GM19372 (cell line): ENCODE measurements around the gene DHX29.
A peak's percentile ranks its signal among the peaks of the same experiment; 100 is the strongest.

Experiments
- ATAC-seq: cut with Tn5 transposase; IDR thresholded peaks from one replicate; pipeline ENCODE4 v1.9.1; 2021; ENCODE audit warnings: mild to moderate bottlenecking, low read depth, moderate library complexity; ENCODE audit not compliant: unreplicated experiment

The DHX29 gene

DNA sequence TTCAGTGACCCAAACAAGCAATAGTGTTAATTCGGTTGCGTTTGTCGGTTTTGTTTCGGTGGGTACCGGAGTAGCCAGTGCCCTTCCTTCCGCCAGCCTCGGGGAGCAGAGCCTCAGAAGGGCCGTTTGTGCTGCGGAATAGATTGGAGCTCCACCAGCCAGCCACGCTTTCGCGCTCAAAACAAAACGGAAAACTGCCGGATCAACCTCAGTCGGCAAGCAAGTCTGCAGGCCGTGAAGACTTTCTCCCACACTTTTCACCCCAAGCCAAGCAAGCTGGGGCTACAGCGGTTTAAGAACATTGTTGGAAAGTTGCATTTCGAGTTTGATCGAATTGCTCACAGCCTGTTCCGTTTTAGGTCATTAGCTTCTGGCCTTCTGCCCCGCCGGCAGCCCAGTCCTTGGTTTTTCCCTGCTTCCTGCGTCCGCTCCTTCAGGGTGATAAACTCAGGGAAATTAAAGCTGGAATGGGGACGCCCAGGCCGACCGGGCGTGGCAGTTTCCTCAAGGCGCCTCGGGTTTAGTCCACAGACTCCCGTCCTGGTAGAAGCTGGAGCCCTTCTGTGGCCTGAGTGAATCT lies 73.3 kb downstream of the DHX29 start:
- ATAC-seq: no peak

DNA sequence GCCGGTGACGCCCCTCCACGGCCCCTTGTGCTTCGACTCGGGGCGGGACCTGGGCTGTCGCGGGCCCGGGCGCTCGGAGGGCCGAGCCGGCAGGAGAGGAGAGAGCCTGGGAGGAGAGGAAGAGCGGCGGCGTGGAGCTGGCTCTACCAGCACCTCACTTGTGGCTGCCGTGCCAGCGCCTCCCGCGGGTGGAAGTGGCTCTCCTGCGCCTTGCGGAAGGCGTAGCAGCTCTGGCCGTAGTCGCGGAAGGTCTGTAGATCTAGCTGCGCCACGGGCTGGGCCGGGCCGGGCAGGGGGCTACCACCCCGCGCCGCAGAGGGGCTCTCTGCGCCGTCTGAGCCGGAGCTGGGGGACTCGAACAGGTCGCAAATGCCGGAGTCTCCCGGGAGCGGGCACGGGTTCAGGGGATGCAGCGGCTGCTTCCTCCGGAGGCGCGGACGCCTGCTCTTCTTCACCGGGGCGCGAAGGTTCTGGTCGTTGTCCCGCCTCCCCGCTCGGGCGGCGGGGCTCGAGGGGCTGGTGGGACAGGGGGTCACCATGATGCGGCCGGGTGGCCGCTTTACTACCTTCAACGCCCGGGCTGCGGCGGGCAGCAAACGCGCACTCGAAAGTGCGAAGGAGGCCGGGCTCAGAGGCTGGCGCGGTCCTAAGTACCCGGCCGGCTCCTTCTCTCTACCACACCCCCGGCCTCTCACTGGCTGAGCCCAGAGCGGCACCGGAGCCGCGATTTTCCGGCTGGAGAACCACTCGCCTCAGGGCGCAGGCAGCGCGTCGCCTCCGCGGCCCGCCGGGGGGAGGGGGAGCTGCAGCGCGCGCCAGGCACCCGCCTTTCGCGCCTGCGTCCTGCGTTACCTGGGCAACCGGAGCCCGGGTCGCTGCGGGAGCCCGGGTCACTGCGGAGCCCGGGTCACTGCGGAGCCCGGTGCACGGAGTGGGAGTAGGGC lies 74.2 kb downstream of the DHX29 start, which contains the start of gene CCNO:
Gene CCNO, minus strand, starts transcription at position 624 of the 944 bp plus-strand sequence. Its CDS starts 85 bp downstream, at position 539.
- peak; percentile 64 for ATAC-seq

DNA sequence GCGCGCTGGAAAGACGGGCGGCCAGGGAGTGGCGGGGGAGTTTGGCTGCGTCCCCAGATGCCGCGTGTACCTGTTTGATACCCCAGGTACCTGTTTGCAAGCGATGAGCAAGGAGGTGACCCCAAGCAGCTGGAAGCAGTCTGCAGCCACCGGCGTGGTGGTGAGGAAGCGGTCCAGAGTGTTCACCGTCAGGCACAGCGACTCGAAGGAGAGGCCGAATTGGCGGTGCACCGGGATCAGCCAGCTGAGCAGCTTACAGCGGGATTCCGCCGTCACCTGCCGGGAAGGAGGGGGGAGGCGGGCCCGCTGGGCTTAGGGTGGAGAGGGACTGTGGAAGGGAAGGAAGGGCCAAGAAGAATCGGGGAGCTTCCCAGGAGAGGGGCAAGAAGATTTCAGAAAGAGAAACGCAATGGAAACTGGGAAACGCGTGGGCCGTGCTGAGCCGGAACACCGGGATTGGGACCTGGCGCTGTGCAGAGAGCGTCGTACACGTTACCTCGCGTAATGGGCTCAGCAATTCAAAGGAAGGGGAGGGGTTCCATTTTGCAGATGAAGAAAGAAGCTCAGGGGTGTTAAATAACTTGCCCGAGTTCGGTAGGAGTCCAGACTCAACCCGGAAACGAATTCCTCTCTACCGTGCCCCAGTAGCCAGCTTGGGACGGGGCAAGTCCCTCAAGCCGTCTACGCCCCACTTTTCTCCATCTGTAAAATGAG lies 75.1 kb downstream of the DHX29 start:
- no peak for ATAC-seq

- ATAC-seq: no peak
These were observed 75.6 kb downstream of the DHX29 start for GRCh38 chr5:55231919-55232270.

- no peak for ATAC-seq
These were observed 76.2 kb downstream of the DHX29 start for GRCh38 chr5:55231029-55231918.

DNA sequence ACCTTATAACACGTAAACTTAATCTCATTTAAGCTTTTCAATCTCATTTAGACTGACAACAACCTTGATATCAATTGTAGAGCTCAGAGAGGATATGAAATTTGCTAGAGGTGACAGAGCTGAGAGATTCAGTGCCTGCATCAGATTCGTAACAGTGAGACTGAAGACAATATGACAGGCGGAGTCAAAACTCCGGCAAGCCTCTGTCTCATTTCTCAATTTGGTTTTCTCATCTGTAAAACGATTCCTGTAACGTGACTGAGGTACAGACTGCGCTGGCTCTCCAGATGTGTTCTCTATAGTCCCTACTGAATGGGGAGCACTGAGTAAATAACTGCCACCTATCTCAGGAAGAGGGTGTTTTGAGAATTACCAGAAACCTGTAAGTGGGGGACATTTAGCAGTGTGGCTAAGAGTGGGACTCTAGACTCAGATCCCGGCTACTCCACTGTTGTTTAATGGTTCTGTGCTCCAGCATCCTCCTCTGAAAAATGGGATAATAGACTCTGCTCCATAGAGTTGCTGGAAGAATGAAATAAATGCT lies 77.3 kb downstream of the DHX29 start:
- no peak for ATAC-seq

GRCh38 chr5:55227664-55228430 lies 79.6 kb downstream of the DHX29 start:
- ATAC-seq: no peak

- ATAC-seq: peak; percentile 44
These were observed 80.4 kb downstream of the DHX29 start, which contains the start of gene MCIDAS for GRCh38 chr5:55226934-55227663. Gene MCIDAS, minus strand, starts transcription at chr5:55227315. Its CDS starts 177 bp downstream, at chr5:55227138.

DNA sequence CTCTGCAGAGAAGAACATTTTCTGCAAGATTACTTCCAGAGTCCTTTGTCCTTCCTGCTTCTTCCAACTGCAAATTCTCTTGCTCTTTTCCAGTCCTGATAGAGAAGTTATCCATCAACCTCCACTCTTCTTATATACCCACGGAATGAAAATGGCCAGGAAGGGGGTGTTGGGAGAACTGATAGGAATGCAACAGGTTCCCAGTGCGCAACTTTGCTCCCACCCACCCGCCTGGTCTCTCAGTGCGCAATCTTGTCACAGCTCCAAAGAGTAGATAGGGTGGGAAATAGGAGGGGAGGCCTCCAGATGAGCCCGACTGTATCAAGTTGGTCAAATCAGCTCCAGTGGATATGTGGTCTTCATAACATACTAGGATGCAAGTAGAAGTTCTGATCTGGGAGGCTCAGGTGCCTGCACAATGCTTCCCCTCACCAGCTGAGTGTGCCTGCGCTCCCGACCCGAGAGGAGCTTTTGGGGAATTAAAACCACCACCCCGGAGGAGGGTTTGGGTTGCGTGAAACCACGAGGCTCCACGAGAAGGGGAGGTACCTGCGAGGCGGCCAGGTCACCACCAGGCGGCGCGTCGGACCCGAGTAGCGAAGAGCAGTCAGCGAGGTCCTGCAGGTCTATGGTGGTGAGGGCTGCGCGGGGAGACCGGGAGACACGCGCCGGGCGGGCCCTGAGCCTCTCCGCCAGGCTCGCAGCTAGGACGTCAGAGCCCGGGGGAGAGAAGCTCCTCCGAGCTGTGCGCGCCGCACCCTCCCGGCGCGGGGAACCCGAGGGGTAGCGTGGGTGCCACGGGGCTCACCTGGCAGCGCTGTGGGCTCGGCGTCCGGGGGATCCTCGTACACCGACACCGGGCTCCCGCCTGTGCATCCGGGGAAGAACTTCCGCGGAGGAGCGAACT lies 81.2 kb downstream of the DHX29 start:
- peak; percentile 42 for ATAC-seq

DNA sequence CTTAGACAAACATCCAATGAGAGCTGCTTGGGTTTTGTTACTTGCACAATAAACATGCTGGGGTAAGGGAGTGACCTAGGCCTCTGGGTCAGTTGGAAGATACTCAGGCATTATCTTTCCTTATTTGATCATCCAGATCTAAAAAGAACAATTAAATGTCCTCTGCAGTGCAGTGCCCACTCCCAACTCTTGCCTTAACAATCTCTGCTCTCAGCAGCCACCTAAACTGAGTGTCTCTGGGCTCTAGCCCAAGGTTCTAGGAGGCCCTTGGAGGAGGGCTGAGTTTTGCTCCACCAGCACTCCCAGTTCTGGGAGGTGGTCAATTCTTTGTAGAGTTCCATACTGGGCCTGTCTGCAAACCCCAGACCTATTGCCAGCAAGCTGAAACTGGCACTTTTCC lies 82.1 kb downstream of the DHX29 start:
- ATAC-seq: no peak

DNA sequence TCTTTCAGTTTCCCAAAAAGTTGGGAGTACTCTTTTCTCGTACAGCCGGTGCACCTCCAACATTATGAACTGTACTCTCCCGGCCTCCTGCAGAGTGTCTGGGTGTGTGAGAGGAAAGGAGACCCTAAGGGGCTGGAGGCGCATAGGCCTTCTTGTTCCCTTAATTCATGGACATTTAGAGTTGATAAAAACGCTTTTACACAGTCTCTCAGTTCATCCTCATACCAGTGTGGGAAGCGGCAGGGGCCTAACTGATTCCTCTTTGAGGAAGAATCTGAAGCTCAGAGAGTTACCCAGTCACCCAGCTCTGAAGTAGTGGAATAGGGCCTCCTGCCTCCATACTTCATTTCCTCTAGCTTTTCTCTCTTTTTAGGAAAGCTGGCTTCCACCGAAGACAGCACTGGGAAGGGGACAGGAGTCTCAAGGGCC lies 83.7 kb downstream of the DHX29 start:
- no peak for ATAC-seq

DNA sequence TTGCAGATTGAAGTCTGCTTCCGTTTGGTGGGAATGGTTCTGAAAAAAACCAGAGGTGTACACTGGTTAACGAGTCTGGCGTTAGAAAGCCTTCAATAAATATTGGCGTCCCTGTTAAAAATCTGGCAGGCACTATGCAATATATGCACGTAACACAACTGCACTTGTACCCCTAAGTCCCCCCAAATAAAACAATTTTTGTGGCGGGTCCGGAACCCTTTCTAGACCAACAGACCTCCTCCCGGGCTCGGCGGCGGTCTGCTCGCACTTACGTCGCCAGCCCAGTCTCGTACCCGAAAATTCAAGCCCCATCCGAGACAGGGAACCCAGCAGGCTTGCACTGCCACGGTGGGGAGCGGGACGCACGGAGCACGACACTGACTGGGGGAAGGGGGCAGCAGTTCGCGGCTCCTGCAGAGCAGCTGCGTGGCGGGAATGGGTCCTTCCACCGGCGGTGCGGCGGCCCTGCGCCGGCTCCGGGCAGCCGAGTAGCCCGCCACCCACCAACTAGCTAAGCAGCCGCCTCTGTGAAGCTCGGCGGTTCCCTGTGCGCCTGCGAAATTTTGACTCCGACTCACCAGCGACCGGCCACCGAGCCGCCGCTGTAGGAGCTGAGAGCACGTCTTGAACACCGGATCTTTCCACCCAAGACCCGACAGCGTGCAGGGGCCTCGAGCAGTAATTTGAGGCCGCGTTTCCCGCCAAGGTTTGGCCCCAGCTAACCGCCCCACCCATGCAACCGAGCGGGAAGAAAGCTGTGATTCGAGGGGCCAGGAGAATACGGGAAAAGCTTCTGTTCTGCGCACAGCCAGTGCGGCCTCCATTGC lies 84.3 kb downstream of the DHX29 start:
- ATAC-seq: no peak

DNA sequence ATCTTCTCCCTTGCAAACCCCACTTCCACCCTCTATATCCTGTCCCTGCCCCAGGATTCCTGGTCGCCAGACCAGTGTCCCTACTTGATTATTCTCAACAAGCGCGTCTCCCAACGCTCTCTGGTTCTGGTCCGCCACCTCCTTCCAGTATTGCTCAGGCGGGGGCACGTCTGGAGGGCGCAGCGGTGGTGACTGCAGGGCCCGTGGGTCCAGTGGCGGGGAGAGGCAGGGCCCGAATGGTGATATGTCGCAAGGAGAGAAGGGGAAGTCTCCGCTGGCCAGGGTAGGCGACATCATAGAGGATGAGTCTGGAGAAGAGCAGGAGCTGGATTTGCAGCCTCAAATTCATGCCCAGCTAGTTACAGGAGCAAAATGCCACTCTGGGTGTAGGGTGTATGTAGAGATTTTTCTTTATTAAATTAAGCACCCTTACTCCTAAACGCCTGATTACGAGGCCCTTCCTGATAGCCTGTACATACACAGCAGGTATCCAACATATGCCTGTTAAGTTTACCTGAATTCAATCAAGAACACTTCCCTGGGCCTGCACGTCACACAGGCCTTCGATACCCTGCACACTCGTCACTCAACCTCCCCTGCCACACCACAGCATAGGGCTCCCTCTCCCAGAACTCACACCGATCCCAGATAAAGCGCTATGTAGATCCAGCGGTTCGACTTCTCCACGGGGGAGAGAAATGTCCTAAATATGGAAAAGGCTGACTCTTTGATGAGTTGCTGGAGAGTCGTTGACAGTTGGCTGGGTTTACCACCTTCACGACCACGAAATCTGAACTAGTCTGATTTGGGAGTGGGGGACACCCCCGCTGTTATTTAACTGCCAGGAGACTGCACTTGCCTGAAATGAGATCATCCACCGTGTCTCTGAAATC lies 85.2 kb downstream of the DHX29 start:
- no peak for ATAC-seq

DNA sequence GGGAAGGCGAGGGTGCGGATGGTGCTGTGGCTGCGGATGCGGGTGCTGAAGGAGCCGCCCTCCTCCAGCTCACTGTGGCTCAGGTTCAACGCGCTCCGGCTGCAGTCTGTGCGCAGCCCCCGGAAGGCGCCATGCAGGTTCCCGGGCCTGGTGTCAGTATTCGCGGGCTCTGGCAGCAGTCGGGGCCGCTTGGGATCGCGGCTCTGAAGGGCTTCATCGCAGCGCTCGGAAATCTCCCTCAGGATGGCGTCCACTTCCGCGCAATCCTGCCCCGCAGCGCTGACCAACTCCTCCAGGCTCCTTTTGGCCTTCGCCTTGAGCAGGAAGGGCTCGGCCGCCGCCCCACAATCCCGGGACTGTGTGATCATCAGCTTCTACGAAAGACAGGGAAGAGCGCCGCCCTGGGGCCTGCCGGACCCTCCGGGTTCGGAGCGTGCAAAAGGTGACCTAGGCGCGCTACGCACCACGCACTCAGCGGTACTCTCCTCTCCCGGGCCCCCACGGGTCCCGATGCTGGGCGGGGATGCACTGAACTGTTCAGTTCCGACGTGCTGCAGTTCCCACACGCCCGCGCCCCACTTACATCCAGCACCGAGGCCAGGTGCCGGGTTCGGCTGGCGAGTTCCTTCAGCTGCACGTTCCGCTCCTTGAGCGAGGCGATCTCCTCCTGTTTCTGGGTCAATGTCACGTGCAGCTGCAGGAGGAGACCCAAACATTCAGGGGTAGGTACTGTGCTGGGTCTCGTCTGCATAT lies 86.9 kb downstream of the DHX29 start:
- ATAC-seq: no peak

DNA sequence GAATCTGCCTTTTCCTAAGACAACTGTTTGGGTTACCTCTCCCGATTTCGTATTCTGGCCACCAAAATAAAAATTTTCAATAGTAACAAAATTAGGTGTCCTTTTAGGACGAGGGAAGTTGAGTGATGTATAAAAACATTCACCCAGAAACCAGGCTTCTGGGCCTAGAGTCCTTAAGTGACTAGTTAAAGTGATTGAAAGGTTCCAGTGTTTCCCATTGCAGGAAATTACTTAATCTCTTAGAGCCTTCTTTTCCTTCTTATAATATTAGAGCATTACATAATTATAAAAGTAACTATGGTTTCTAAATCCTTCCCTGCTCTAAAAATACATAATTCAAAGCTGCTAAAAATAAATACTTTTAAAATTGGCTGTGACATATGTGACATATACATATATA lies 87.7 kb downstream of the DHX29 start:
- no peak for ATAC-seq
